HepG2 (cell line): Measurements from ENCODE around the gene SEZ6L.

Experiments
- HNRNPH1 ChIP-seq: fragments of 200-400 bp; formaldehyde crosslinking; optimal IDR thresholded peaks from 2 replicates; pipeline ENCODE3; 2017; ENCODE audit warnings: mild to moderate bottlenecking, low read depth, low read length
- POLR2A ChIP-seq, 2 experiments: IDR thresholded peaks; 2 replicates each; pipeline ENCODE4 v1.6.1; 2011; ENCODE audit warnings: low read depth in 2 of 2, low read length in 2 of 2, mild to moderate bottlenecking in 1 of 2, moderate library complexity in 1 of 2; ENCODE audit not compliant: insufficient read depth in 1 of 2
- ZNF263 ChIP-seq: sonication (generic); formaldehyde crosslinking; IDR thresholded peaks from 2 replicates; pipeline ENCODE4 v1.4.0; 2020; ENCODE audit warnings: missing genetic modification reagents
- ZNF746 ChIP-seq: sonication (generic); formaldehyde crosslinking; IDR thresholded peaks from 2 replicates; pipeline ENCODE4 v1.8.0; 2022; ENCODE audit warnings: mild to moderate bottlenecking, missing genetic modification reagents

- TF ChIP-seq ZNF263 (CRISPR knock-in tag), result no peak
- no peak for TF ChIP-seq HNRNPH1
- no peak for TF ChIP-seq POLR2A (IDR thresholded peaks at IDR 0.05; ENCODE audit: insufficient read depth in 1 of 2, low read depth in 2 of 2, low read length in 2 of 2)
- no peak for TF ChIP-seq ZNF746 (CRISPR knock-in tag)
Observed at GRCh38 chr22:26169315-26170111, at the start of gene SEZ6L.
